Mesendoderm (in vitro differentiated cells): ENCODE data around the gene BANK1.

ENCODE experiments used
- DNase-seq: peaks from one replicate; pipeline ENCODE4 v3.0.0; 2013
- H2AK5ac ChIP-seq: 2 replicates; pipeline ENCODE4 v1.6.1; 2013; ENCODE audit warnings: low read length, inconsistent platforms
- H2BK120ac ChIP-seq: 2 replicates; pipeline ENCODE4 v1.6.1; 2013; ENCODE audit warnings: low read depth, mild to moderate bottlenecking, low read length, moderate library complexity, mixed read lengths
- H2BK15ac ChIP-seq: replicated peaks from 2 replicates; pipeline ENCODE4 v1.6.1; 2013; ENCODE audit warnings: low read depth, mild to moderate bottlenecking, moderate library complexity
- H2BK5ac ChIP-seq: 2 replicates; pipeline ENCODE4 v1.6.1; 2013; ENCODE audit warnings: low read length, inconsistent platforms
- H3K18ac ChIP-seq: 2 replicates; pipeline ENCODE4 v1.6.1; 2013; ENCODE audit warnings: mild to moderate bottlenecking, low read length, mixed read lengths
- H3K23ac ChIP-seq: one replicate; pipeline ENCODE4 v1.6.1; 2013; ENCODE audit warnings: low read length
- H3K27ac ChIP-seq: 2 replicates; pipeline ENCODE4 v1.5.1; 2013; ENCODE audit warnings: low read depth, mild to moderate bottlenecking, inconsistent platforms, low read length, moderate library complexity
- H3K27me3 ChIP-seq: 2 replicates; pipeline ENCODE4 v1.6.1; 2013; ENCODE audit warnings: low read length, control low read depth, mild to moderate bottlenecking, inconsistent platforms; ENCODE audit not compliant: insufficient read depth, poor library complexity
- H3K36me3 ChIP-seq: 2 replicates; pipeline ENCODE4 v1.6.1; 2013; ENCODE audit warnings: low read length, inconsistent platforms; ENCODE audit not compliant: control insufficient read depth, insufficient read depth
- H3K4ac ChIP-seq: one replicate; pipeline ENCODE4 v1.6.1; 2013; ENCODE audit warnings: low read depth, mild to moderate bottlenecking, low read length, moderate library complexity
- H3K4me1 ChIP-seq: 2 replicates; pipeline ENCODE4 v1.6.1; 2013; ENCODE audit warnings: low read depth, low read length, inconsistent platforms; ENCODE audit not compliant: control insufficient read depth
- H3K4me2 ChIP-seq: 2 replicates; pipeline ENCODE4 v1.6.1; 2013; ENCODE audit warnings: low read length
- H3K4me3 ChIP-seq: 2 replicates; pipeline ENCODE4 v1.5.1; 2013; ENCODE audit warnings: mild to moderate bottlenecking, low read length
- H3K56ac ChIP-seq: one replicate; pipeline ENCODE4 v1.6.1; 2013; ENCODE audit warnings: low read length
- H3K79me1 ChIP-seq: 2 replicates; pipeline ENCODE4 v1.6.1; 2013; ENCODE audit warnings: low read length, inconsistent platforms
- H3K79me2 ChIP-seq: 2 replicates; pipeline ENCODE4 v1.6.1; 2013; ENCODE audit warnings: mild to moderate bottlenecking, low read length; ENCODE audit not compliant: control insufficient read depth, insufficient read depth
- H3K9ac ChIP-seq: 2 replicates; pipeline ENCODE4 v1.6.1; 2013; ENCODE audit warnings: low read length, inconsistent platforms
- H4K5ac ChIP-seq: one replicate; pipeline ENCODE4 v1.6.1; 2013; ENCODE audit warnings: low read length
- H4K8ac ChIP-seq: one replicate; pipeline ENCODE4 v1.6.1; 2013; ENCODE audit warnings: low read depth, mild to moderate bottlenecking, control low read depth, low read length, moderate library complexity
- WGBS: extraction: QIAGEN DNeasy Blood & Tissue Kit; methylation state at CpG from one replicate; pipeline ENCODE4 v1.1.7; 2013; ENCODE audit warnings: low lambda C conversion rate, missing lambda C conversion rate; ENCODE audit not compliant: insufficient coverage; ENCODE audit errors: extremely low coverage; 5-methylcytosine and 5-hydroxymethylcytosine counted together

Gene BANK1

GRCh38 chr4:101977076-101977475, 186.5 kb downstream of the BANK1 start:
- no CpG with 5 or more reads among the region's 2 CpGs for WGBS
- H3K4me1 ChIP-seq = no peaks in the 10 kb centered on the region
- H3K36me3 ChIP-seq = no peaks in the 10 kb centered on the region
- no peak overlapping the region for H3K4ac ChIP-seq
- H3K4me2 ChIP-seq = no peak overlapping the region
- H3K27me3 ChIP-seq = no peaks in the 10 kb centered on the region
- H3K27ac ChIP-seq = no peak overlapping the region
- no peak overlapping the region for H4K5ac ChIP-seq
- DNase-seq = peak; percentile 47
- no peak overlapping the region for H3K56ac ChIP-seq
- no peak overlapping the region for H3K4me3 ChIP-seq
- no peak overlapping the region for H2BK15ac ChIP-seq
- H3K79me2 ChIP-seq = no peaks in the 10 kb centered on the region
- no peak overlapping the region for H2BK5ac ChIP-seq
- no peak overlapping the region for H3K18ac ChIP-seq
- no peak overlapping the region for H3K23ac ChIP-seq
- H3K79me1 ChIP-seq = no peaks in the 10 kb centered on the region
- H3K9ac ChIP-seq = no peak overlapping the region
- H2AK5ac ChIP-seq = no peak overlapping the region
- H2BK120ac ChIP-seq = no peak overlapping the region
- H4K8ac ChIP-seq = no peak overlapping the region

GRCh38 chr4:101981756-101982155, 191.2 kb downstream of the BANK1 start:
- Histone ChIP-seq H3K79me1 (no peaks in the 10 kb centered on the region), H3K56ac (no peak overlapping the region), H3K36me3 (no peaks in the 10 kb centered on the region), H3K18ac (no peak overlapping the region), H3K79me2 (no peaks in the 10 kb centered on the region), H3K4me3 (no peak overlapping the region), H3K9ac (no peak overlapping the region), H2BK120ac (no peak overlapping the region), H4K5ac (no peak overlapping the region), H4K8ac (no peak overlapping the region), H2AK5ac (no peak overlapping the region), H2BK5ac (no peak overlapping the region), H2BK15ac (no peak overlapping the region), H3K27me3 (no peaks in the 10 kb centered on the region), H3K4me1 (no peaks in the 10 kb centered on the region), H3K4ac (no peak overlapping the region), H3K27ac (no peak overlapping the region), H3K23ac (no peak overlapping the region), H3K4me2 (no peak overlapping the region)
- peak; percentile 62 for DNase-seq
- WGBS = no CpG with 5 or more reads among the region's 1 CpG

GRCh38 chr4:101983835-101984234, 193.3 kb downstream of the BANK1 start:
- Histone ChIP-seq H4K8ac (no peak overlapping the region), H3K27ac (no peak overlapping the region), H4K5ac (no peak overlapping the region), H2BK5ac (no peak overlapping the region), H3K79me1 (no peaks in the 10 kb centered on the region), H2BK120ac (no peak overlapping the region), H3K9ac (no peak overlapping the region), H2AK5ac (no peak overlapping the region), H3K56ac (no peak overlapping the region), H3K4me1 (no peaks in the 10 kb centered on the region), H3K4ac (no peak overlapping the region), H3K27me3 (no peaks in the 10 kb centered on the region), H3K4me2 (no peak overlapping the region), H3K4me3 (no peak overlapping the region), H3K36me3 (no peaks in the 10 kb centered on the region), H3K23ac (no peak overlapping the region), H3K79me2 (no peaks in the 10 kb centered on the region), H2BK15ac (no peak overlapping the region), H3K18ac (no peak overlapping the region)
- DNase-seq = no peak
- WGBS = no CpG with 5 or more reads among the region's 1 CpG

- no peak overlapping the region for H4K8ac ChIP-seq
- no peak overlapping the region for H4K5ac ChIP-seq
- H3K79me2 ChIP-seq = no peaks in the 10 kb centered on the region
- H3K27me3 ChIP-seq = no peaks in the 10 kb centered on the region
- no peak overlapping the region for H2BK120ac ChIP-seq
- H2AK5ac ChIP-seq = no peak overlapping the region
- H3K9ac ChIP-seq = no peak overlapping the region
- no peaks in the 10 kb centered on the region for H3K36me3 ChIP-seq
- H2BK15ac ChIP-seq = no peak overlapping the region
- no peak overlapping the region for H3K4me2 ChIP-seq
- H3K23ac ChIP-seq = no peak overlapping the region
- H3K4me3 ChIP-seq = no peak overlapping the region
- H3K27ac ChIP-seq = no peak overlapping the region
- H3K79me1 ChIP-seq = no peaks in the 10 kb centered on the region
- no peaks in the 10 kb centered on the region for H3K4me1 ChIP-seq
- H3K4ac ChIP-seq = no peak overlapping the region
- H3K18ac ChIP-seq = no peak overlapping the region
- H3K56ac ChIP-seq = no peak overlapping the region
- no CpG with 5 or more reads among the region's 5 CpGs for WGBS
- DNase-seq = no peak
- no peak overlapping the region for H2BK5ac ChIP-seq
Measured at GRCh38 chr4:101987623-101988243, 197.2 kb downstream of the BANK1 start.

- no peaks in the 10 kb centered on the region for H3K36me3 ChIP-seq
- no peak overlapping the region for H3K4me2 ChIP-seq
- H3K4me1 ChIP-seq = no peaks in the 10 kb centered on the region
- no peak overlapping the region for H2AK5ac ChIP-seq
- H3K27me3 ChIP-seq = no peaks in the 10 kb centered on the region
- no peak for DNase-seq
- no peak overlapping the region for H3K4ac ChIP-seq
- H3K4me3 ChIP-seq = no peak overlapping the region
- no peaks in the 10 kb centered on the region for H3K79me1 ChIP-seq
- no peaks in the 10 kb centered on the region for H3K79me2 ChIP-seq
- H3K9ac ChIP-seq = no peak overlapping the region
- no peak overlapping the region for H2BK15ac ChIP-seq
- no peak overlapping the region for H3K27ac ChIP-seq
- WGBS = no CpG with 5 or more reads among the region's 3 CpGs
- H3K23ac ChIP-seq = no peak overlapping the region
- H3K18ac ChIP-seq = no peak overlapping the region
- no peak overlapping the region for H2BK120ac ChIP-seq
- no peak overlapping the region for H2BK5ac ChIP-seq
- H4K5ac ChIP-seq = no peak overlapping the region
- no peak overlapping the region for H3K56ac ChIP-seq
- H4K8ac ChIP-seq = no peak overlapping the region
Measured at GRCh38 chr4:101989551-101989950, 199.0 kb downstream of the BANK1 start.

- Histone ChIP-seq H3K4me3 (no peak overlapping the region), H3K79me1 (no peaks in the 10 kb centered on the region), H3K4me1 (no peaks in the 10 kb centered on the region), H3K9ac (no peak overlapping the region), H3K27ac (no peak overlapping the region), H2BK15ac (no peak overlapping the region), H3K18ac (no peak overlapping the region), H3K79me2 (no peaks in the 10 kb centered on the region), H3K27me3 (no peaks in the 10 kb centered on the region), H2BK5ac (no peak overlapping the region), H3K23ac (no peak overlapping the region), H4K5ac (no peak overlapping the region), H2BK120ac (no peak overlapping the region), H4K8ac (no peak overlapping the region), H3K4ac (no peak overlapping the region), H3K56ac (no peak overlapping the region), H3K4me2 (no peak overlapping the region), H2AK5ac (no peak overlapping the region), H3K36me3 (no peaks in the 10 kb centered on the region)
- WGBS = no CpG with 5 or more reads among the region's 2 CpGs
- no peak for DNase-seq
Measured at GRCh38 chr4:101992446-101992845, 201.9 kb downstream of the BANK1 start.
